Tongue (tissue), 2 donors: ENCODE measurements around the gene CTTNBP2NL. TPM values are rescaled to one million over a fixed set of nuclear protein-coding genes. Genes with fewer than 3 reads are reported as not detected.
A peak's percentile ranks its signal among the peaks of the same experiment; 100 is the strongest.
"Not testable (repeated sequence)": the region's sequence is repeated elsewhere in the genome, so short reads cannot be mapped to it uniquely, and the experiment has no call there.

Experiments used
- DNase-seq: peaks from one replicate; pipeline ENCODE4 v3.0.0-alpha.2; 2015
- total RNA-seq: library from RNA; depleted of rRNA; stranded (reverse); fragments of >200 nt; gene quantifications from one replicate; pipeline ENCODE4 v1.2.3, GENCODE V29; 2014

Gene CTTNBP2NL
- total RNA-seq, 1 donor from 2014 or later, result 12.6 TPM

- DNase-seq, result no peak
These were observed 9.2 kb upstream of the CTTNBP2NL start for GRCh38 chr1:112386731-112387346.

GRCh38 chr1:112387807-112388206 lies 8.2 kb upstream of the CTTNBP2NL start:
- DNase-seq, result no peak

GRCh38 chr1:112388436-112388835 lies 7.6 kb upstream of the CTTNBP2NL start:
- peak; percentile 18 for DNase-seq

GRCh38 chr1:112389689-112390088 lies 6.3 kb upstream of the CTTNBP2NL start:
- DNase-seq, result no peak

- not testable (repeated sequence) for DNase-seq
These were observed 5.7 kb upstream of the CTTNBP2NL start for GRCh38 chr1:112390335-112390734.

GRCh38 chr1:112390775-112391602 lies 5.0 kb upstream of the CTTNBP2NL start:
- DNase-seq, result peak; percentile 98

GRCh38 chr1:112391603-112391940 lies 4.4 kb upstream of the CTTNBP2NL start:
- DNase-seq, result no peak

- DNase-seq, result no peak
These were observed 2.4 kb upstream of the CTTNBP2NL start for GRCh38 chr1:112393631-112393974.

GRCh38 chr1:112394743-112395062 lies 1.3 kb upstream of the CTTNBP2NL start:
- DNase-seq, result no peak

- DNase-seq, result no peak
These were observed 676 bp upstream of the CTTNBP2NL start for GRCh38 chr1:112395256-112395820.

GRCh38 chr1:112396653-112397471 lies 848 bp downstream of the CTTNBP2NL start:
- peak; percentile 48 for DNase-seq

- DNase-seq, result no peak
These were observed 1.8 kb downstream of the CTTNBP2NL start for GRCh38 chr1:112397841-112398240.

- DNase-seq, result no peak
These were observed 3.4 kb downstream of the CTTNBP2NL start for GRCh38 chr1:112399456-112399855.

GRCh38 chr1:112400706-112401105 lies 4.7 kb downstream of the CTTNBP2NL start:
- DNase-seq, result not testable (repeated sequence)

GRCh38 chr1:112402682-112403643 lies 6.9 kb downstream of the CTTNBP2NL start:
- no peak for DNase-seq

GRCh38 chr1:112406771-112407170 lies 10.8 kb downstream of the CTTNBP2NL start:
- no peak for DNase-seq

- DNase-seq, result no peak
These were observed 13.4 kb downstream of the CTTNBP2NL start for GRCh38 chr1:112409414-112409813.

GRCh38 chr1:112410673-112411072 lies 14.7 kb downstream of the CTTNBP2NL start:
- DNase-seq, result no peak

GRCh38 chr1:112417271-112417670 lies 21.3 kb downstream of the CTTNBP2NL start:
- no peak for DNase-seq

- DNase-seq, result peak; percentile 43
These were observed 22.3 kb downstream of the CTTNBP2NL start for GRCh38 chr1:112418099-112418892.

- no peak for DNase-seq
These were observed 27.2 kb downstream of the CTTNBP2NL start for GRCh38 chr1:112423207-112423606.
